HG03103 (cell line): ENCODE data around the gene ARHGEF38.
A peak's percentile ranks its signal among the peaks of the same experiment; 100 is the strongest.
"Not testable (repeated sequence)": the region's sequence is repeated elsewhere in the genome, so short reads cannot be mapped to it uniquely, and the experiment has no call there.

Experiments used
- ATAC-seq: cut with Tn5 transposase; IDR thresholded peaks from one replicate; pipeline ENCODE4 v1.9.1; 2021; ENCODE audit warnings: low read depth; ENCODE audit not compliant: unreplicated experiment

The ARHGEF38 gene

DNA sequence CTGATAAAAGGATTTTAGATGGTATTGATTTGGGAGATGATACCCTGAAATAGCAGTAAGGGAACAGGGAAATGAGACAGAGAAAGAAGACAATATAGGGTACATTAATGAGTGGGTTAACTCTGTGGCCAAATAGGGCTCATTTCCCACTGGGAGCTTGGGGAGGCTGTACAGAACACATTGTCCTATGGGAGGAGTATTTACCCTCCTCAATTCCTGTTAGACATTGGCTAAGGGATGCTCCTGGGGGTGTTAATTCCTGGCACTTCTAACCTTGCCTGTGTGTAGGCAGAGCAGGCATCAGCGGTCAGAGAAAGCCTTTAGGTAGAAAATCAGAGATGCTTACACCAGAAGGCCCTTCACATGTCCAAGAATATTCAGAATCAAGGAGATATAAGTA, 49.0 kb downstream of the ARHGEF38 start:
- ATAC-seq = no peak

DNA sequence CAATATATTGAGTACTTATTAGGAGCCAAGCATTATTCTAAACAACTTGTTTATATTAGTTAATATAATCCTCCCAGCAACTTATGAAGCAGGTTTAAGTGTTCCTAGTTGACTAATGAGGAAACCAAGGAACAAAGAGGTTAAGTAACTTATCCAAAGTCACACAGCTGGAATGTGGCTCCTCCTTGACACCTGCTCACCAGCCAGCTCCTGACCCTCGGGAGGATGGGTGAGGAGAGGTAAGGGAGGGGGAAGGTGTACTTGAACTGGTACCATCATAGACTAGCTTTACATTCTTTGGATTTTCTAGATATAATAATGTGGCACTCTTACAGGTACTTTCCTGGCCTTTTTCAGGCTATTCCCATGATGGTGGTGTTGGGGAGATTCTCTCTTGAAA, 50.7 kb downstream of the ARHGEF38 start:
- ATAC-seq = no peak

GRCh38 chr4:105605493-105605892, 53.1 kb downstream of the ARHGEF38 start:
- ATAC-seq = no peak

DNA sequence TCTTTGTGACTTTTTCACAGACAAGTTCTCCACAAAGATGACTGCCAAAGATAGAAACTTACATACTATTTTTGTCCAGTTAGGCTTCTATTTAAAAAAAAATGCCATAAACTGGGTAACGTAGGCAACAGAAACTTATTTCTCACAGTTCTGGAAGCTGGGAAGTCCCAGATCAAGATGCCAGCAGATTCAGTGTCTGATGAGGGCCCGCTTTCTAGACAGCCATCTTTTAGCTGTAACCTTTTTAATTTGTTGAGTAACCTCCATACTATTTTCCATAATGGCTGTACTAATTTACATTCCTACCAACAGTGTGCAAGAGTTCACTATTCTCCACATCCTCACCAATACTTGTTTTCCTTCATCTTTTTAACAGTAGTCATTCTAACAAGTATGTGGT, 55.5 kb downstream of the ARHGEF38 start:
- no peak for ATAC-seq

GRCh38 chr4:105609819-105610218, 57.4 kb downstream of the ARHGEF38 start:
- not testable (repeated sequence) for ATAC-seq

GRCh38 chr4:105613306-105613705, 60.9 kb downstream of the ARHGEF38 start:
- no peak for ATAC-seq

DNA sequence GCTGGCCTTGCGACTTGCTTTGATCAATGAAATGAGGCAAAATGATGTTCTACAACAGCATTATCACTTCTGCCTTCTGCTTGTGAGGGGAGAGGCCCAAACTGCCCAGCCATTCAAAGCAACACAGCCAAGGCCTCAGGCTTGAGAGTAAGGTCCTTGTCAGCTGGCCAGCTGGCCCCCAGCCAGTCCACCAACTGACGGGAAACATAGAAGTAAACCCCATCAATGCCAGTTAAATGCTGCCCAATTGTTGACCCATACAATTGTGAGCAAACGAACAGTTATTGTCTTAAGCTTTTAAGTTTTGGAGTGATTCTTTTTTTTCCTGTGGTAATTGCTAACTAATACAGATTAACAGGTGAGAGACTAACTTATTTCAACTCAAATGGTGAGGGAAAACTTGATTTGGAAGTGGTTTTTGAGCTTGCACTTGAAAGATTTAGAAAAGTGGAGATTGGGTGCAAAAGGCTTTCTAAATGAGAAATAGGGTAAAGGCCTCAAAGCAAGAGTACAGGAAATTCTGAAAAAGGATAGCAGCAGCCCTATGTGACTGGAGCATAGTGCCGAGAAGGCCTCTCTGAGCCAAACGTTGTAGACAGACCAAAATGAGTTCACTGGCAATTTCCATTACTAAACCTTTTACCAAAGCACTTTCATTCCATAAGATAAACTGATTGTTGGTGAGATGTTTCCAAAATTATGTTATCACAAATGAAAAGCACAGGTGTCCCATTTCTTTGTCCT, 66.9 kb downstream of the ARHGEF38 start:
- ATAC-seq = no peak

GRCh38 chr4:105620640-105621323, 68.4 kb downstream of the ARHGEF38 start:
- ATAC-seq = no peak

- ATAC-seq = no peak
These were observed 69.8 kb downstream of the ARHGEF38 start for GRCh38 chr4:105622269-105622668.

GRCh38 chr4:105623099-105623498, 70.7 kb downstream of the ARHGEF38 start:
- no peak for ATAC-seq

GRCh38 chr4:105624530-105624929, 72.1 kb downstream of the ARHGEF38 start:
- ATAC-seq = peak; percentile 62

- ATAC-seq = no peak
These were observed 72.8 kb downstream of the ARHGEF38 start for GRCh38 chr4:105625214-105625613.

GRCh38 chr4:105626846-105627245, 74.4 kb downstream of the ARHGEF38 start:
- ATAC-seq = no peak

GRCh38 chr4:105627620-105628019, 75.2 kb downstream of the ARHGEF38 start:
- no peak for ATAC-seq

GRCh38 chr4:105630670-105631655, 78.5 kb downstream of the ARHGEF38 start:
- no peak for ATAC-seq

GRCh38 chr4:105631818-105632400, 79.5 kb downstream of the ARHGEF38 start:
- ATAC-seq = no peak

GRCh38 chr4:105632599-105632998, 80.2 kb downstream of the ARHGEF38 start:
- ATAC-seq = no peak

DNA sequence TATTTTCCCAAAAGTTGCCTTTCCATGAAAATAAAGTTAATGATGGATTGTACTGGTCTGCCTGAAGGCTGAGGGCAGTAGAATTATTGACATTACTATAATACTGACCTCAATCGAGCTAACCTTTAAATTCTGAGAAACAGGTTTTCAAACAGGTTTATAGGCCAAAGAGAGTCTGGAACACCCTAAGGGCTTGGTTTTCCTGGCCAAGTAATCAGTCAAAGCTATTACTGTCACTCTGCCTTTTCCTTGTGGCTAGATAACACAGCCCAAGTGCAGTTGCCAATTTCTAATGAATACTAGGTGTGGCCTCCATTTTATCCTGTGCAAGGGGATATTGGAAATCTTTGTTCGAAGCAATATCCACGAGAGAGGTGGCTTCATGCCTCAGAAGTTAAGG, 80.8 kb downstream of the ARHGEF38 start:
- no peak for ATAC-seq

DNA sequence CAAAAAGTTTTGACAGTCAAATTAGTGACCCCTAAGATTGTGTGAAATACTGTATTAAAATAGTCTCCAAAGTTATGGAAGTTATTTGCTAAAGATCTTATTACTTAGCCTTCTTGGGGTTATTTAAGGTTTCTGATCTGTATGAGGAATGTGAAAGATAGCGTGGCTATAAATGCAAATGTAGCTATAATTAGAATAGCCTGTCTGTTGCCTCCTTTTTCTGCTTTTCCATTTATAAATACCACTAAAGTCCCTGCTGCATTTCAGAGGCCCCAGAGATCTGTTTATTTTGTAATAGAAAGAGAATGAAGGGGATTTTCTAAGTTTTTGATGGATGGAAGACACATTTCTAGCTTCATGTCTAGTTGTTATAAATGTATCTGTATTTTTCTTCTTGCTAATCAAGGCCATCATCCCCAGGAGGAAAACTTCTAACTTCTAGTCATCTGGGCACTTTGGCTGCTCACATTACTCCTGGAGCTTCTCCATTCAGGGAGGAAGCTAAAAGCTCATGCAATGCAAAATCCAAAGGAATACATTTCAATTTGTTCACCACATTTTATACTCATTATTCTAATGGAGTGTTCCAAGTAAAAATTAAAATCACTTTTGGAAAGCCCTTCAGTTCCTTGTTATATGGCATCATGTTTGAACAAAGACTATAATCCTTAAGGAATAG, 82.1 kb downstream of the ARHGEF38 start:
- no peak for ATAC-seq
